Kidney glomerular epithelial cell (primary cell): ENCODE results near the gene CACNB2.

ENCODE experiments used
- DNase-seq: peaks from one replicate; lab custom pipeline; 2025; lab: John Stamatoyannopoulos, UW

CACNB2 gene

GRCh38 chr10:18514537-18514936 is 374.3 kb downstream of the CACNB2 start:
- no peak for DNase-seq

- no peak for DNase-seq
These were observed 376.6 kb downstream of the CACNB2 start for GRCh38 chr10:18516851-18517250.

DNA sequence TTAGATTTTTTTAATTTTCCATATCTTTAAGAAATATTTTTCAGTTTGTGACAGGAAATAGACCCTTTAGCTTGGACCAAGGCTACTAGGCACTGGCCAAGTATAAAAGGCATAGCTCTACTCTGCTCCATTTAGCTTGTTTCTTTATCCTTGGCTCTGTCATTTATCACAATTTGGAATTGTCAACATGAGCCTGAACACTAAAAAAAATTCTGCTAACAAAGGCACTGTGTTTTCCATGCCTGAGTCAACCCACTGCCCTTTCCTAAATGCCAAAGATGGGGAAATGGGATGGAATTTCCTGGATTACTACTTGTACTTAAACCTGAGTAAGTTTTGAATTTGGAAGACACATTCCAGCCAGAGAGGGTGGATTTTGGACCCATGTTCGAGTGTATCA is 382.8 kb downstream of the CACNB2 start:
- no peak for DNase-seq

- DNase-seq = no peak
These were observed 383.6 kb downstream of the CACNB2 start for GRCh38 chr10:18523858-18524257.

DNA sequence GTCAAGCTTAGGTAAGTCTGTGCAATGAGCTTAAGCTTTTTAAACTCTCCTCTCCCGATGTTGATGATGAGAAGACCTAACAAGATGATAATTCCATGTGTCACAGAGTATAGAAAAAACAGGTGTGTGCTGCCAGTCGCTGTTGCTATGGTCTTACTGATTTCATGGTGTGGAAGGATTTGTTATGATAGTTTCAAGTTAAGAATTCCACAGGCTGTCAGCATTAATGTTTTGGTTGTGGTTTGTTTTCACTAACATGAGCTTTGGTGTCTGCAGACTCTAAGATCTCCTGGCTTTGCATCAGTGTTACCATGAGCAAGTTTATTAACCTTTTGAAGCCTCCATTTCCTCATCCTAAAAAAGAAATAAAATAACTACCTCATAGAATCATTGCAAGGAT is 387.5 kb downstream of the CACNB2 start:
- peak; percentile 20 for DNase-seq

DNA sequence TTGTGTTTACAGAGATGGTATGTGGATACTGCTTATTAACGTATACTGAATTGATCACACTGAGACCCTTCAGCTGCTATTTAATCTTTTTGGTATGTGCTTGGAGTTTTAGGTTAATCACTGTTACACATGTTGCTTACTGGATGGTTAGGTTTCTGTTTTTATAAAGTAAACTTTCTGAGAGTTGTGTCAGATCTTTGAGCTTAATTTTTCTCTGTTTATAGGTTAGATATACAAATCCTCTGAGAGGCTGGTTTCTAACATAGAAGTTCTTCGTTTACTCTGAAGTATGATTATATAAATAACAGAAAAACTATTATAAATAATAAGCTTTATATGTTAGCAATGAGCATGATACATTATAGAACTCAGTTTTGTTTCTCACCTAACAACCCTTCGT is 388.1 kb downstream of the CACNB2 start:
- no peak for DNase-seq

- DNase-seq = no peak
These were observed 392.8 kb downstream of the CACNB2 start for GRCh38 chr10:18532881-18533535.

- no peak for DNase-seq
These were observed 393.7 kb downstream of the CACNB2 start for GRCh38 chr10:18533896-18534295.

GRCh38 chr10:18539335-18539734 is 399.1 kb downstream of the CACNB2 start:
- no peak for DNase-seq

DNA sequence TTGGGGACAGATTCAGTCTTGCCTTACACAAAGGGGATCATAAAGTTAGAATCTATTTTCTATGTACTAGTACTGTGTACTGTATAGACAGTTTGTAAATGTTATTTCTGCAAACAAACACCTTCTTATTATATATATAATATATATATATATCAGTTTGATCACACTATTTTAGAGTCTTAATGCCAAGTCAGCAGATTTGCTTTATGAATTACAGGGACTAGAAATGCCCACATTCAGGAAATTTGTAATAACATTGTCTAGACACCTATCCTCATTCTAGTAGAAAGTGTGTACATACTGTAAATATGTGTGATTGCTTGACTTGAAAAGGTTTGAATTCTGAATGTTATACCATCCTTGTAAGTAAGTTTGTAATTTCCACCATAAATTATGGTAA is 400.0 kb downstream of the CACNB2 start:
- DNase-seq = no peak

- DNase-seq = peak; percentile 48
These were observed 402.6 kb downstream of the CACNB2 start for GRCh38 chr10:18542832-18543231.

GRCh38 chr10:18545621-18546305 is 405.5 kb downstream of the CACNB2 start:
- DNase-seq = no peak

DNA sequence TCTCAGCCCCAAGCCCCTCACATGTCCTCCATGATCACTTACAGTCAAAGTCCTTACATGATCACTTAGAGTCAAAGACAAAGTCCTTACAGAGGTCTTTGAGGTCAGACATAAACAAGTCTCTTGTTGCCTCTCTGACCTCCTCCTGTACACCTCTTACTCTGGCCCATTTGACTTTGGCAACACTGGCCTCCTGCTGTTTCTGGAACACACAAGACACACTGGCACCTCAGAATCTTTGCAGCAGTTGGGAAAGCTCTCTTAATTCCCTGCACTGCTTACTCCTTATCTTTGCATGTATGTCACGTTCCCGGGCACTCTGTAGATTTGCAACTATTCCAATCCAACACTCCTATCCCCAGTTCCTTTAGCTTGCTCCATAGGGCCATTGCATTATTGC is 408.9 kb downstream of the CACNB2 start:
- DNase-seq = no peak

GRCh38 chr10:18551473-18551872 is 411.2 kb downstream of the CACNB2 start:
- DNase-seq = no peak

GRCh38 chr10:18554479-18554878 is 414.3 kb downstream of the CACNB2 start:
- DNase-seq = no peak

DNA sequence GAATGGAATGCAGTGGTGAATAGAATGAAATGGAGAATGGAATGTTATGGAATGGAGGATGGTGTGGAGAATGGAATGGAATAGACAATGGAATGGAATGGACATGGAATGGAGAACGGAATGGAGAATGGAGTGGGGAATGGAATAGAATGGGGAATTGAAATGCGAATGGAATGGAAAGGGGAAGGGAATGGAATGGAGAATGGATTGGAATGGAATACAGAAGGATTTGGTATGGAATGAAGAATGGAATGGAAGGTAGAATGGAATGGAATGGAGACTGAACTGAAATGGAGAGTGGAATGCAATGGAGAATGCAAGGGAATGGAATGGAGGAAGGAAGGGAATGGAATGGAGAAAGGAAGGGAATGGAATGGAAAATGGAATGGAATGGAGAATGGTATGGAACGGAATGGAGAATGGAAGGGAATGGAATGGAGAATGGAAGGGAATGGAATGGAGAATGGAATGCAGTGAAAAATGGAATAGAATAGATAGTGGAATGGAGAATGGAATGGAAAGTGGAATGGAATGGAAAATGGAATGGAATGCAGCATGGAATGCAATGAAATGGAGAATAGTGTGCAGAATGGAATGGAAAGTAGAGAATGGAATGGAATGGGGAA is 416.4 kb downstream of the CACNB2 start:
- no peak for DNase-seq

DNA sequence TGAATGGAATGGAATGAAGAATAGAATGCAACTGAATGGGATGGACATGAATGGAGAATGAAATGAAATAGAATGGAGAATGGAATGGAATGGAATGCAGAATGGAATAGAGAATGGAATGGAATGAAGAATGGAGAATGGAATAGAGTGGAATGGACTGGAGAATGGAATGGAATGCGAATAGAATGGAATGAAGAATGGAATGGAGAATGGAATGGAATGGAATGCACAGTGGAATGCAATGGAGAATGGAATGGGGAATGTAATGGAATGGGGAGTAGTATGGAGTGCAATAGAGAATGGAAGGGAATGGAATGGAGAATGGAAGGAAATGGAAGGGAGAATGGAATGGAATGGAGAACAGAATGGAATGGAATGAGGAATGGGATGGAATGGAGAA is 417.7 kb downstream of the CACNB2 start:
- DNase-seq = no peak

GRCh38 chr10:18561861-18562551 is 421.8 kb downstream of the CACNB2 start:
- no peak for DNase-seq

GRCh38 chr10:18563003-18563726 is 422.9 kb downstream of the CACNB2 start:
- no peak for DNase-seq

- DNase-seq = no peak
These were observed 424.8 kb downstream of the CACNB2 start for GRCh38 chr10:18565006-18565405.

DNA sequence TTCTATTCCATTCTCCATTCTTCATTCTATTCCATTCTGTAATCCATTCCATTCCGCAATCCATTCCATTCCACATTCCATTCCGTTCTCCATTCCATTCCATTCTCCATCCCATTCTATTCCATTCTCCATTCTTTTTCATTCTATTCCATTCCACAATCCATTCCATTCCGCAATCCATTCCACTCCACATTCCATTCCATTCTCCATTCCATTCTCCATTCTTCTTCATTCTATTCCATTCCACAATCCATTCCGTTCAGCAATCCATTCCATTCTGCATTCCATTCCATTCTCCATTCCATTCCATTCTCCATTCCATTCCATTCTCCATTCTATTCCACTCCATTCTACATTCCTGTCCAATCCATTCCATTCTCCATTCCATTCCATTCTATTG is 426.0 kb downstream of the CACNB2 start:
- DNase-seq = no peak

- no peak for DNase-seq
These were observed 427.2 kb downstream of the CACNB2 start for GRCh38 chr10:18567343-18567856.
